GM18502 (cell line): ENCODE measurements around the gene NARF.
"Not testable (repeated sequence)": the region's sequence is repeated elsewhere in the genome, so short reads cannot be mapped to it uniquely, and the experiment has no call there.

Experiments used
- ATAC-seq: cut with Tn5 transposase; IDR thresholded peaks from one replicate; pipeline ENCODE4 v1.9.1; 2021; ENCODE audit warnings: mild to moderate bottlenecking; ENCODE audit not compliant: unreplicated experiment, poor library complexity

Gene NARF

DNA sequence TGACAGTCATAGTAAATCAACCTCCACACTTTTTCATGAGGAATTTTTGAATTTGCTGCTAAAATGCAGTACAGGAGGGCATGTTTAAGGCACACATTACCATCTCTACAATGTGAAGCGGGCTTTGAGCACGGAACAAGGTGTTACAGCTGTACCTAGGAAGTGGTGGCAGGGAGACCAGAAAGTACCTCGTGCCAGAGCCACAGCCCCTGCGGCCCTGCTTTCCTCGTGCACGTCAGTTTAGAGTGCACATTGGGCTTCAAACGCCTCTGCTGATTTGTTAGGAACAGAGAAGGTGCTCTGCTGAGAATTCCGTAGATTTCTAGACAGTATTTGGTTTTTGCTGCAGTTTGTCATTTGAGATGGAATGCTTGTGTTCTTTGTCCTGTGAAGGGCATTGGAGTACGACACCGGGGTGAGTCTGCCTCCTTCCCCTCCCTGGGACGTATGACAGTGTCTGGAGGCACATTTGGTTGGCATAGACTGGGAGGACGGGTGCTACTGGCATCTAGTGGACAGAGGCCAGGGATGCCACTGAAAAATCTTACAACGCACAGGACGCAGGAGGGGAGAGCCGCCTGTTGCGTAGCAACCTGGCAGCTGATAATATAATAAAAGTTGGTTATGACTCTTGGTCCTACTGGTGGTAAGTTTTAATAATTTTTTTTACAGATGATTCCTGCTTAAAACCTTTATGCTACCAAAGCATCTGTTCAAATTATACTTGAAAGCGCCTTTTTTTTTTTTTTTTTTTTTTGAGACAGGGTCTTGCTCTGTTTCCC lies 70.1 kb downstream of the NARF start:
- ATAC-seq: no peak

DNA sequence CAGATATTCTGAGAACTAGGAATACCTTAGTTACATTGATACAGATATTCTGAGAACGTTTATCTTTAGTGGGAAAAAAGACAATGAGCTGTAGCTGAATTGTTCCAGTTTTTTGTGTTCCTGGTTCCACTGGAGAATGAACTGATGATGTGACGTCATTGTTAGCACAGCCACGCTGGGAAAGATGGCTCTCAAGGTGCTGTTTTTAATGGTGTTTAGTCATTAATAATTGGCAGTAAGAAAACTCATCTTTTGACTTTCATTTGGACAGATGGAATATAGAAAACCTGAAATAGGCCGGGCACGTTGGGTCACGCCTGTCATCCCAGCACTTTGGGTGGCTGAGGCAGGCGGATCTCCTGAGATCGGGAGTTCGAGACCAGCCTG lies 71.4 kb downstream of the NARF start:
- ATAC-seq: no peak

DNA sequence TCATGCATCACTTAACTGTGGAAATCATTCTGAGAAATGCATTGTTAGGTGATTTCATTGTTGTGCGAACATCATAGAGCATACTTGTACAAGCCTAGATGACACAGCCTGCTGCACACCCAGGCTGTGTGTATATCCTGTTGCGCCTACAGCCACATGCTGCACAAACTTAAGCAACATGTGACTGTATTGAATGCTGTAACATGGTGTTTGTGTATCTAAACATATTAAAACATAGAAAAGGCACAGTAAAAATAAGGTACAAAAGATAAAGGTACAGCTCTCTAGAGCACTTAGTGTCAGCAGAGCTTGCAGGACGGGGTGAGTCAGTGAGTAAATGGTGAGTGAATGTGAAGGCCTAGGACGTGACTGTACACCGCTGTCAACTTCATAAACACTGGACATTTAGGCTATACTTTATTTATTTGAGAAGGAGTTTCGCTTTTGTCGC lies 72.9 kb downstream of the NARF start:
- ATAC-seq: no peak

DNA sequence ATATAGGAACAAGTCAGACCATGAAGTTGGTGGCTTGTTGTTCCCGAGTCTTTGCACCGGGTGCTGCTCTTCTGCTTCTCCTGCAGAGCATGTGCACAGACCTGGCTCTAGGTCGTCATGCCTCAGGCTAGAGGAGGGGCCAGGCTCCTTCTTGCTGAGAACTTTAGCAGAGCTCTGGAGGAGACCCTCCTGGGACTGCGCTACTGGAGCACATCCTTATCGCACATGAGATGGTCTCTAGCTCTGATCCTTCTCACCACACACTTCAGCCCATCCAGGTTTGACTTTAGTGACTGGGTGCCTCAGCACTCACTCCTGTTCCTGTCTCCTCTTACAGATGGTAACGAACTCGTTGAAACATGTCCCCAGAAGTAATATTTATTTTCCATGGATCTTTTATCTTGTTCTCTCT lies 75.9 kb downstream of the NARF start:
- ATAC-seq: no peak

DNA sequence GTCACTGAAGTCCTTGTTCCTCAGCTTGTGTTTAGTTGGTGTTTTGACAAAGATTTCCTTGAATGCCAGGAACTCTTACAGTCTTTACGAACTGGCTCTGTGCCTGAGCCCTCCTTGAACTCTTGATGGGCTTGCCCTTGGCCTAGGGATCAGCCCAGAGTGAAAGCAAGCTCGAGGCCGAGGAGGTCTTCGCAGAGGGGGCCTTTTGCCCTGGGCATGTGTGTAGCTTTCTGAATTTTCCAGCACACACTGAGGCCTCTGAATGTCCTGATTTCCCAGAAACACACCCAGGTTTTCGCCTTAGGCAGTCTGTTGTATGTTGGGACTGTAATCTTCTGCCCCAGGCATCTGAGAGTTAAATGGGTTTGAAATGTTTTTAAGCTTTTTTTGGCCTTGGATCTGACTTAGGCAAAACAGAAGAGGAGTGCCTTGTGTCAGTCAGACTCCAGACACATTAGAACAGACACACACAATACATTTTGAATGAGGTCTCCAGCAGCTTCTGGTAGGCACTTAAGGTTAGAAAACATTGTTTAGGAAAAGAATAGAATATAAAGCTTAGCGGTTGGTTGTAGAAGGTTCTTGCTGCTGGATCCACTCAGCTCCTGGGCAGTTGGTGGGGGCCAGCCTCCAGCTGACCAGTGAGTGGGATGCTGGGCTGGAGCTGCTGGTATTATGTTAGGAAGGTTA lies 78.1 kb downstream of the NARF start:
- ATAC-seq: no peak

DNA sequence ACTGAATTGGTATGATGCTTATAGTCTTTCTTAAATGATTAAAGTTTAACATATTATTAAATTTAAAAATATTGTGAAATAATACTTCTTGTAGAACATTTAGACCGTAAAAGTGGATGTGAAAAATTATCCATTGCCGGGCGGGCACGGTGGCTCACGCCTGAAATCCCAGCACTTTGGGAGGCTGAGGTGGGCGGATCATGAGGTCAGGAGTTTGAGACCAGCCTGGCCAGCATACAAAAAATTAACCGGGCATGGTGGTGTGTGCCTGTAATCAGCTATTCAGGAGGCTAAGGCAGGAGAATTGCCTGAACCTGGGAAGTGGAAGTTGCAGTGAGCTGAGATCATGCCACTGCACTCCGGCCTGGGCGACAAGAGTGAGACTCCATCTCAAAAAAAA lies 78.7 kb downstream of the NARF start:
- not testable (repeated sequence) for ATAC-seq

DNA sequence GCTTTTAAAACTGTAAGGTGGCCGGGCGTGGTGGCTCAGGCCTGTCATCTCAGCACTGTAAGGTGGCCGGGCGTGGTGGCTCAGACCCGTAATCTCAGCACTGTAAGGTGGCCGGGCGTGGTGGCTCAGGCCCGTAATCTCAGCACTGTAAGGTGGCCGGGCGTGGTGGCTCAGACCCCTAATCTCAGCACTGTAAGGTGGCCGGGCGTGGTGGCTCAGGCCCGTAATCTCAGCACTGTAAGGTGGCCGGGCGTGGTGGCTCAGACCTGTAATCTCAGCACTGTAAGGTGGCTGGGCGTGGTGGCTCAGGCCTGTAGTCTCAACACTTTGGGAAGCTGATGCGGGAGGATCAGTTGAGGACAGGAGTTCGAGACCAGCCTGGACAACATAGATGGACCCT lies 80.5 kb downstream of the NARF start:
- ATAC-seq: not testable (repeated sequence)
